Activated CD8-positive, alpha-beta memory T cell treated with anti-CD3 and anti-CD28 coated beads for 36 hours (primary cell): ENCODE results near the gene NOL11. TPM values are rescaled to one million over a fixed set of nuclear protein-coding genes. Genes with fewer than 3 reads are reported as not detected.

Experiments
- CTCF ChIA-PET: fragments of 350-600 bp; sonication (Branson Sonifier 250); formaldehyde crosslinking; loops from one replicate; lab custom pipeline; 2021; ENCODE audit warnings: antibody characterized with exemption; lab: Charles Lee
- POLR2A ChIA-PET: fragments of 350-600 bp; sonication (Branson Sonifier 250); formaldehyde crosslinking; loops from one replicate; lab custom pipeline; 2021; ENCODE audit warnings: antibody characterized with exemption; lab: Charles Lee
- total RNA-seq, 2 experiments: library from RNA; stranded (reverse); gene quantifications; one replicate each; pipeline ENCODE4 v1.2.3, GENCODE V29; 2021

NOL11 gene
- total RNA-seq, 2 experiments from 2014 or later: 99.2 to 99.9 TPM

- POLR2A ChIA-PET: no interaction called here
- CTCF ChIA-PET: no interaction called here
These were observed 66.8 kb downstream of the NOL11 start for GRCh38 chr17:67784364-67785121.

GRCh38 chr17:67785122-67785477 is 67.4 kb downstream of the NOL11 start:
- POLR2A ChIA-PET: no interaction called here
- CTCF ChIA-PET: no interaction called here

GRCh38 chr17:67785504-67785903 is 67.8 kb downstream of the NOL11 start:
- ChIA-PET POLR2A (no interaction called here), CTCF (no interaction called here)

Other genes with a start within 250 kb of the NOL11 start
- 10 to 100 TPM; 74.2 to 78.7 TPM for gene BPTF, start 107.6 kb downstream of the NOL11 start, total RNA-seq